Sigmoid colon (tissue), 7 donors: ENCODE data around the gene DNAH11. TPM values are rescaled to one million over a fixed set of nuclear protein-coding genes. Genes with fewer than 3 reads are reported as not detected.

Experiments
- DNase-seq: peaks from one replicate; pipeline ENCODE4 v3.0.0-alpha.2; 2019
- H3K27ac ChIP-seq, 4 donors: fragments of 200-600 bp; sonication (generic); one replicate each; pipeline ENCODE4 v1.5.1; 2016 to 2019; ENCODE audit warnings: mild to moderate bottlenecking in 1 of 4
- H3K27me3 ChIP-seq, 3 donors: fragments of 200-600 bp; sonication (generic); one replicate each; pipeline ENCODE4 v1.5.1; 2019; ENCODE audit warnings: mild to moderate bottlenecking in 1 of 3
- H3K36me3 ChIP-seq, 4 donors: fragments of 200-600 bp; sonication (generic); one replicate each; pipeline ENCODE4 v1.5.1; 2016 to 2019
- H3K4me1 ChIP-seq, 4 donors: fragments of 200-600 bp; sonication (generic); one replicate each; pipeline ENCODE4 v1.5.1; 2017 to 2019
- H3K4me3 ChIP-seq, 4 donors: fragments of 200-600 bp; sonication (generic); one replicate each; pipeline ENCODE4 v1.5.1; 2017 to 2019; ENCODE audit warnings: mild to moderate bottlenecking in 2 of 4, moderate library complexity in 1 of 4
- H3K9me3 ChIP-seq, 4 donors: fragments of 200-600 bp in 3 of 4; sonication (generic) in 3 of 4; one replicate each; pipeline versions ENCODE4 v1.5.1 to v1.6.1; 2013 to 2019
- CTCF ChIP-seq, 4 experiments: fragments of 450-650 bp in 3 of 4; fragments of 200-600 bp in 1 of 4; IDR thresholded peaks; one replicate each; pipeline ENCODE4 v1.5.1; 2016 to 2019; ENCODE audit warnings: antibody characterized with exemption in 4 of 4, mild to moderate bottlenecking in 3 of 4, moderate library complexity in 2 of 4
- EP300 ChIP-seq, 4 donors: sonication (generic); formaldehyde crosslinking; IDR thresholded peaks; one replicate each; pipeline ENCODE4 v1.6.1; 2017; ENCODE audit warnings: antibody characterized with exemption in 4 of 4
- POLR2A ChIP-seq, 2 donors: fragments of 450-650 bp; IDR thresholded peaks; one replicate each; pipeline ENCODE4 v1.6.1; 2016; ENCODE audit warnings: antibody characterized with exemption in 2 of 2, mild to moderate bottlenecking in 2 of 2, moderate library complexity in 2 of 2
- POLR2AphosphoS5 ChIP-seq, 4 donors: sonication (generic); formaldehyde crosslinking; IDR thresholded peaks; one replicate each; pipeline ENCODE4 v1.6.1; 2017; ENCODE audit warnings: antibody characterized with exemption in 4 of 4
- WGBS, 2 donors: extraction: QIAGEN DNeasy Blood & Tissue Kit; methylation state at CpG; one replicate each; pipeline ENCODE4 v1.1.7; 2013; 5-methylcytosine and 5-hydroxymethylcytosine counted together
- intact Hi-C: fragments of 100-400 bp; cut with DNase I; formaldehyde crosslinking; loops from one replicate; pipeline ENCODE4 v1.15.1; 2023
- polyA plus RNA-seq, 3 donors: library from polyadenylated mRNA; stranded (reverse); fragments of 200-250 nt; gene quantifications; one replicate each; pipeline ENCODE4 v1.2.3, GENCODE V29; 2013
- total RNA-seq, 4 donors: library from RNA; depleted of rRNA; stranded (reverse); fragments of >200 nt; gene quantifications; one replicate each; pipeline ENCODE4 v1.1.0, GENCODE V29; 2016
- donor health status: healthy with polysubstance abuse.
- donor health status: Bipolar disorder and iron deficiency.
- donor health status: healthy.

DNAH11 gene
- total RNA-seq (1 to 10 TPM in 1 of 4 donors, under 1 TPM in 2, not detected in 1; under 0.01 to 1.2 (median 0.14) TPM), polyA plus RNA-seq (under 1 TPM in 2 of 3 donors, not detected in 1; under 0.01 to 0.13 TPM)

GRCh38 chr7:21542891-21543527 lies at the start of gene DNAH11:
TSS of gene DNAH11 (plus strand) at chr7:21543039. CDS start at chr7:21543246, 207 bp downstream.
- Histone ChIP-seq H3K9me3 (no peaks in the 10 kb centered on the region), H3K27ac (peak within 1 kb of the TSS in 1 of 4 donors; percentile 56), H3K4me1 (peaks cover 0 to 16% (median 15%) of the 10 kb centered on the region in 4 donors), H3K4me3 (peak within 1 kb of the TSS; percentile 18 to 50 (median 42)), H3K27me3 (peaks cover 13 to 50% (median 23%) of the 10 kb centered on the region in 3 donors), H3K36me3 (no peaks in the 10 kb centered on the region)
- TF ChIP-seq POLR2A (IDR thresholded peaks at IDR 0.05), result no peak
- no peak for TF ChIP-seq CTCF (IDR thresholded peaks at IDR 0.05)
- DNase-seq, result peak; percentile 61
- intact Hi-C loops, result no loop called here
- WGBS, 2 donors, result 1 to 2% methylated on average over 66 of the region's 66 CpGs

GRCh38 chr7:21495731-21496130 lies 47.1 kb upstream of the DNAH11 start:
- intact Hi-C loops, result no loop called here
- H3K27me3 ChIP-seq, result no peaks in the 10 kb centered on the region

GRCh38 chr7:21497072-21497471 lies 45.8 kb upstream of the DNAH11 start:
- Histone ChIP-seq H3K27ac (no peak overlapping the region), H3K36me3 (no peaks in the 10 kb centered on the region), H3K9me3 (peaks cover 0 to 10% (median 0%) of the 10 kb centered on the region in 4 donors), H3K27me3 (no peaks in the 10 kb centered on the region), H3K4me3 (no peak overlapping the region), H3K4me1 (no peaks in the 10 kb centered on the region)
- TF ChIP-seq EP300 (IDR thresholded peaks at IDR 0.05) (no peak), CTCF (IDR thresholded peaks at IDR 0.05) (no peak), POLR2AphosphoS5 (IDR thresholded peaks at IDR 0.05) (no peak), POLR2A (IDR thresholded peaks at IDR 0.05) (no peak)
- intact Hi-C loops, result no loop called here
- DNase-seq, result no peak

More at GRCh38 chr7:21495731-21496130, 47.1 kb upstream of the DNAH11 start:
- Histone ChIP-seq H3K27ac (no peak overlapping the region), H3K4me1 (no peaks in the 10 kb centered on the region), H3K4me3 (no peak overlapping the region), H3K36me3 (no peaks in the 10 kb centered on the region), H3K9me3 (peaks cover 0 to 10% (median 0%) of the 10 kb centered on the region in 4 donors)
- DNase-seq, result no peak
- no peak for TF ChIP-seq POLR2AphosphoS5 (IDR thresholded peaks at IDR 0.05)
- no peak for TF ChIP-seq EP300 (IDR thresholded peaks at IDR 0.05)
- no peak for TF ChIP-seq CTCF (IDR thresholded peaks at IDR 0.05)
- no peak for TF ChIP-seq POLR2A (IDR thresholded peaks at IDR 0.05)

GRCh38 chr7:21500117-21500832 lies 42.6 kb upstream of the DNAH11 start:
- Histone ChIP-seq H3K27me3 (no peaks in the 10 kb centered on the region), H3K4me1 (no peaks in the 10 kb centered on the region), H3K27ac (no peak overlapping the region), H3K36me3 (no peaks in the 10 kb centered on the region), H3K9me3 (peaks cover 0 to 2% (median 0%) of the 10 kb centered on the region in 4 donors), H3K4me3 (no peak overlapping the region)
- DNase-seq, result no peak
- 83 to 87% methylated on average over 6 of the region's 6 CpGs for WGBS, 2 donors
- TF ChIP-seq EP300 (IDR thresholded peaks at IDR 0.05) (no peak), POLR2A (IDR thresholded peaks at IDR 0.05) (no peak), POLR2AphosphoS5 (IDR thresholded peaks at IDR 0.05) (no peak), CTCF (IDR thresholded peaks at IDR 0.05) (no peak)
- intact Hi-C loops, result loop anchor here (10.0 kb wide), 1 partner anchor 505 kb away; no protein-coding TSS in a partner anchor
